Prostate gland (tissue), 2 donors: ENCODE data around the gene NOL4.

ENCODE experiments used
- CTCF ChIP-seq, 4 experiments: fragments of 200-600 bp in 2 of 4; fragments of 450-650 bp in 2 of 4; sonication (generic) in 2 of 4; IDR thresholded peaks; 1 replicate in 3 of 4; 2 replicates in 1 of 4; pipeline ENCODE4 v1.5.1; 2016 to 2019; ENCODE audit warnings: antibody characterized with exemption in 4 of 4, mild to moderate bottlenecking in 2 of 4, moderate library complexity in 2 of 4
- POLR2AphosphoS5 ChIP-seq: sonication (generic); formaldehyde crosslinking; IDR thresholded peaks from one replicate; pipeline ENCODE4 v1.6.1; 2017; ENCODE audit warnings: antibody characterized with exemption

DNA sequence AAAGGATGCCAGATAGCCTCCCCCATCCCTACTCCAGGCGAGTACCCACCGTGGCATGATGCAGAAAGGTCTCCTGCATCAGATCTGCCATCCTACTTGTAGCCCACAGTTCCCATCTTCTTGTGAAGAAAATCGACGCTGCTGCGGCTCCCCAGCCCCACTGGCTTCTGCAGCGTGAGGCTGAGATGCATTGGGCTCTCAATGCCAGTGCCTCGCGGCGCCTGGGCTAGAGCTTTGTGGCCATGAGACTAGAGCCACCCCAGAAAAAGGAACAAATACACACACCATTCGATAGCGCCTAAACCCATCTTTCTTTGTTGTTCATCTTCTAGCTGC is 2.8 kb downstream of the NOL4 start:
- TF ChIP-seq POLR2AphosphoS5: no peak
- no peak for TF ChIP-seq CTCF (IDR thresholded peaks at IDR 0.05)
